ENCODE measurements around the gene CENPN.

CENPN gene

GRCh38 chr16:80982646-80983045, 24.4 kb upstream of the CENPN start:
- DNase-seq (ENCODE audit: insufficient read length, low spot score) (no peak), FAIRE-seq (peak; percentile 27)
- TF ChIP-seq POLR2A (IDR thresholded peaks at IDR 0.05; ENCODE audit: low read depth, low read length), result no peak

- FAIRE-seq (no peak), DNase-seq (ENCODE audit: insufficient read length, low spot score) (no peak)
- no peak for TF ChIP-seq POLR2A (IDR thresholded peaks at IDR 0.05; ENCODE audit: low read depth, low read length)
Measured at GRCh38 chr16:80984124-80984892, 22.7 kb upstream of the CENPN start.

GRCh38 chr16:80985611-80986010, 21.4 kb upstream of the CENPN start:
- no peak for FAIRE-seq
- TF ChIP-seq POLR2A (IDR thresholded peaks at IDR 0.05; ENCODE audit: low read depth, low read length), result no peak
- no peak for DNase-seq (ENCODE audit: insufficient read length, low spot score)

DNA sequence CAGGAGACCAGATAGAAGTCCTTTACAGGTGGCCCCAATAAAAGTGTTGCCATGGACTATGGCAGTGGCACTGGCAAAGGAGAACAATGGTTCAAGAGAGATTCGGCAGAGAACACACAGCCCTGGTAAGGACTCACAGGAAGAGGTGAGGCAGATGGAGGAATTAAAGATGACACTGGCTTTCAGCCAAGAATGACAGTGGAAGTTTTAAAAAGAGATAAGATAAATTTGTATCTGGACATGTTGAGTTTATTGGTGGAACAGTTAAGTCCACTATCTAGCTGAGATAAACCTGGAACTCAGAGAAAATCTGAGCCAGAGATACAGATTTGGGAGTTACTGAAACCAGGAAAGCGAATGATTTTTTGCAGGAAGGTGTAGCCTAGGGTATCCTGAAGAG, 20.5 kb upstream of the CENPN start:
- no peak for DNase-seq (ENCODE audit: insufficient read length, low spot score)
- no peak for TF ChIP-seq POLR2A (IDR thresholded peaks at IDR 0.05; ENCODE audit: low read depth, low read length)
- FAIRE-seq, result no peak

DNA sequence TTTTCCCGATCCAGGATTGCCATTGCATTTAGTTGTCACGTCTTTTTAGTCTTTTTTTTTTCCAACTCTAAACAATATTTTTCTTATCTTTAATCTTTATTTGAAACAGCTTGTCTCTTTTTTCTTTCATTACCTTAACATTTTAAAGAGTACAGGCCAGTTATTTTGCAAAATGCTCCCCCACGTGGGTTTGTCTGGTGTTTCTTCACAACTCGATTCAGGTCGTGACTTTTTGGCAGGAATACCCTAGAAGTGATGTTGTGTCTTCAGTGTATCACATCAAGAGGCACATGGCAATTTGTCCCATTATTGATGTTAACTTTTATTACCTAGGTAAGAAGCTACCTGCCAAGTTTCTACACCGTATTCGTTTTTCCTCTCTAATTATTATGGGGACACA, 18.3 kb upstream of the CENPN start:
- FAIRE-seq (no peak), DNase-seq (ENCODE audit: insufficient read length, low spot score) (no peak)
- no peak for TF ChIP-seq POLR2A (IDR thresholded peaks at IDR 0.05; ENCODE audit: low read depth, low read length)

GRCh38 chr16:80989801-80990200, 17.2 kb upstream of the CENPN start:
- FAIRE-seq (no peak), DNase-seq (ENCODE audit: insufficient read length, low spot score) (no peak)
- TF ChIP-seq POLR2A (IDR thresholded peaks at IDR 0.05; ENCODE audit: low read depth, low read length), result no peak

DNA sequence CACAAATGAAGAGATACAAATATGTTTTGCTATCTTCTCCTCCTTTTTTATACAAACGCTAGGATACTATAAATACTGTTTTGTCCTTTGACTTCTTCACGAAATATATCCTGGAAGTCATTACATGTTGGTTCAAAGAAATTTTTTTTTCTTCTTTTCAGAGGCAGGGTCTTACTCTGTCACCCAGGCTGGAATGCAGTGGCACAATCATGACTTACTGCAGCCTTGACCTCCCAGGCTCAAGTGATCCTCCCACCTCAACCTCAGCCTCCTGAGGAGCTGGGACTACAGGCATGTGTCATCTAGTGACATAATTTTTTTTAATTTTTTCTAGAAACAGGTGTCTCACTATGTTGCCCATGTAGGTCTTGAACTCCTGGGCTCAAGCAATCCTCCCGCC, 16.4 kb upstream of the CENPN start:
- no peak for DNase-seq (ENCODE audit: insufficient read length, low spot score)
- TF ChIP-seq POLR2A (IDR thresholded peaks at IDR 0.05; ENCODE audit: low read depth, low read length), result no peak
- FAIRE-seq, result no peak

- no peak for DNase-seq (ENCODE audit: insufficient read length, low spot score)
- no peak for TF ChIP-seq POLR2A (IDR thresholded peaks at IDR 0.05; ENCODE audit: low read depth, low read length)
- FAIRE-seq, result no peak
Measured at GRCh38 chr16:80990978-80991377, 16.0 kb upstream of the CENPN start.

DNA sequence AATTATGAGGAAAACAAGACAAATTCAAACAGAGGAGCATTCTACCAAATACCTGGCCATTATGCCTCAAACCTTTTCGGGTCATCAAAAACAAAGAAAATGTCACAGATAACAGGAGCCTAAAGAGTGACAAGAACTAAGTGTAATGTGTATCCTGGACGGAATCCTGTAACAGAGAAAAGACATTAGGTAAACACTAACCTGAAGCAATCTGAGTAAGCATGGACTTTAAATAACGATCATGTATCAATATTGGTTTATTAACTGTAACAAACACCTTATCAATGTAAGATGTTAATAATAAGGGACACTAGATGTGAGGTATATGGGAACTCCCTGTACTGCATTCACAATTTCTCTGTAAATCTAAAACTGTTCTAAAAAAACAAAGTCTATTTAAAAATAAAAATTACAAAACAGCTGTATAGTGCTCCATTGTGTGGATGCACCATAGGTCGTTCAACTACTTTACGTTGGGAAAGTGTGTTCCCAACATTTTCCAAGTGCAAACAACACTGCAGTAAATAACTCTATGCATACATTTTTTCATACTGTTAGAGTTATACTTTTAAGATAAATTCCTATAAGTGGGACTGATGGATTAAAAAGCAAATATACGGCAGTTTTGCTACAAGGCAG, 15.1 kb upstream of the CENPN start:
- DNase-seq (ENCODE audit: insufficient read length, low spot score), result no peak
- no peak for FAIRE-seq
- TF ChIP-seq POLR2A (IDR thresholded peaks at IDR 0.05; ENCODE audit: low read depth, low read length), result no peak

- no peak for DNase-seq (ENCODE audit: insufficient read length, low spot score)
- no peak for FAIRE-seq
- no peak for TF ChIP-seq POLR2A (IDR thresholded peaks at IDR 0.05; ENCODE audit: low read depth, low read length)
Measured at GRCh38 chr16:80992676-80993293, 14.2 kb upstream of the CENPN start.

- no peak for TF ChIP-seq POLR2A (IDR thresholded peaks at IDR 0.05; ENCODE audit: low read depth, low read length)
- DNase-seq (ENCODE audit: insufficient read length, low spot score) (no peak), FAIRE-seq (peak; percentile 98)
Measured at GRCh38 chr16:80993307-80993706, 13.7 kb upstream of the CENPN start.

- TF ChIP-seq POLR2A (IDR thresholded peaks at IDR 0.05; ENCODE audit: low read depth, low read length), result no peak
- DNase-seq (ENCODE audit: insufficient read length, low spot score) (no peak), FAIRE-seq (peak; percentile 65)
Measured at GRCh38 chr16:80993834-80994233, 13.2 kb upstream of the CENPN start.

GRCh38 chr16:80994451-80994850, 12.6 kb upstream of the CENPN start:
- no peak for TF ChIP-seq POLR2A (IDR thresholded peaks at IDR 0.05; ENCODE audit: low read depth, low read length)
- FAIRE-seq (no peak), DNase-seq (ENCODE audit: insufficient read length, low spot score) (no peak)

GRCh38 chr16:80996688-80997138, 10.3 kb upstream of the CENPN start:
- no peak for TF ChIP-seq POLR2A (IDR thresholded peaks at IDR 0.05; ENCODE audit: low read depth, low read length)

More at GRCh38 chr16:80996688-80997138, 10.3 kb upstream of the CENPN start:
- DNase-seq (ENCODE audit: insufficient read length, low spot score) (no peak), FAIRE-seq (no peak)

All from H54 (cell line).